Measurements from ENCODE around the gene NRG3.

Gene NRG3

GRCh38 chr10:82453678-82454293 is 578.8 kb downstream of the NRG3 start:
- H3K4me1 Mint-ChIP-seq (ENCODE audit: low read depth) = no peaks in the 10 kb centered on the region
- no peak overlapping the region for H3K27ac Mint-ChIP-seq
- H3K36me3 Mint-ChIP-seq = no peaks in the 10 kb centered on the region
- no peak overlapping the region for H3K4me3 Mint-ChIP-seq
- H3K9me3 Mint-ChIP-seq (ENCODE audit: low read depth) = peaks cover 10% of the 10 kb centered on the region
- H3K27me3 Mint-ChIP-seq = no peaks in the 10 kb centered on the region

GRCh38 chr10:82462910-82463551 is 588.0 kb downstream of the NRG3 start:
- Mint-ChIP-seq H3K4me1 (ENCODE audit: low read depth) (no peaks in the 10 kb centered on the region), H3K9me3 (ENCODE audit: low read depth) (no peaks in the 10 kb centered on the region), H3K4me3 (no peak overlapping the region), H3K36me3 (no peaks in the 10 kb centered on the region), H3K27me3 (no peaks in the 10 kb centered on the region), H3K27ac (no peak overlapping the region)

GRCh38 chr10:82463614-82464013 is 588.6 kb downstream of the NRG3 start:
- H3K27ac Mint-ChIP-seq = no peak overlapping the region
- H3K36me3 Mint-ChIP-seq = no peaks in the 10 kb centered on the region
- no peaks in the 10 kb centered on the region for H3K9me3 Mint-ChIP-seq (ENCODE audit: low read depth)
- H3K4me3 Mint-ChIP-seq = no peak overlapping the region
- no peaks in the 10 kb centered on the region for H3K27me3 Mint-ChIP-seq
- H3K4me1 Mint-ChIP-seq (ENCODE audit: low read depth) = no peaks in the 10 kb centered on the region

GRCh38 chr10:82464191-82464818 is 589.3 kb downstream of the NRG3 start:
- Mint-ChIP-seq H3K27me3 (no peaks in the 10 kb centered on the region), H3K4me1 (ENCODE audit: low read depth) (no peaks in the 10 kb centered on the region), H3K4me3 (no peak overlapping the region), H3K9me3 (ENCODE audit: low read depth) (peaks cover 3% of the 10 kb centered on the region), H3K36me3 (no peaks in the 10 kb centered on the region), H3K27ac (no peak overlapping the region)

- H3K4me1 Mint-ChIP-seq (ENCODE audit: low read depth) = no peaks in the 10 kb centered on the region
- no peaks in the 10 kb centered on the region for H3K36me3 Mint-ChIP-seq
- H3K4me3 Mint-ChIP-seq = no peak overlapping the region
- H3K9me3 Mint-ChIP-seq (ENCODE audit: low read depth) = peaks cover 6% of the 10 kb centered on the region
- H3K27ac Mint-ChIP-seq = no peak overlapping the region
- H3K27me3 Mint-ChIP-seq = no peaks in the 10 kb centered on the region
Observed at GRCh38 chr10:82464966-82465365, 590.0 kb downstream of the NRG3 start.

GRCh38 chr10:82468453-82468852 is 593.5 kb downstream of the NRG3 start:
- no peaks in the 10 kb centered on the region for H3K27me3 Mint-ChIP-seq
- no peaks in the 10 kb centered on the region for H3K4me1 Mint-ChIP-seq (ENCODE audit: low read depth)
- peaks cover 13% of the 10 kb centered on the region for H3K9me3 Mint-ChIP-seq (ENCODE audit: low read depth)
- H3K36me3 Mint-ChIP-seq = no peaks in the 10 kb centered on the region
- H3K4me3 Mint-ChIP-seq = no peak overlapping the region
- no peak overlapping the region for H3K27ac Mint-ChIP-seq

GRCh38 chr10:82472406-82473335 is 597.7 kb downstream of the NRG3 start:
- Mint-ChIP-seq H3K9me3 (ENCODE audit: low read depth) (peaks cover 17% of the 10 kb centered on the region), H3K27me3 (no peaks in the 10 kb centered on the region), H3K36me3 (no peaks in the 10 kb centered on the region), H3K4me1 (ENCODE audit: low read depth) (no peaks in the 10 kb centered on the region), H3K4me3 (no peak overlapping the region), H3K27ac (no peak overlapping the region)

GRCh38 chr10:82477776-82478175 is 602.8 kb downstream of the NRG3 start:
- Mint-ChIP-seq H3K27me3 (no peaks in the 10 kb centered on the region), H3K36me3 (no peaks in the 10 kb centered on the region), H3K9me3 (ENCODE audit: low read depth) (peaks cover 21% of the 10 kb centered on the region), H3K4me1 (ENCODE audit: low read depth) (no peaks in the 10 kb centered on the region), H3K27ac (no peak overlapping the region), H3K4me3 (no peak overlapping the region)

- H3K36me3 Mint-ChIP-seq = no peaks in the 10 kb centered on the region
- no peak overlapping the region for H3K4me3 Mint-ChIP-seq
- no peaks in the 10 kb centered on the region for H3K27me3 Mint-ChIP-seq
- no peaks in the 10 kb centered on the region for H3K4me1 Mint-ChIP-seq (ENCODE audit: low read depth)
- H3K9me3 Mint-ChIP-seq (ENCODE audit: low read depth) = peaks cover 14% of the 10 kb centered on the region
- H3K27ac Mint-ChIP-seq = no peak overlapping the region
Observed at GRCh38 chr10:82492647-82493046, 617.7 kb downstream of the NRG3 start.

- Mint-ChIP-seq H3K9me3 (ENCODE audit: low read depth) (peaks cover 15% of the 10 kb centered on the region), H3K36me3 (no peaks in the 10 kb centered on the region), H3K27me3 (no peaks in the 10 kb centered on the region), H3K4me1 (ENCODE audit: low read depth) (no peaks in the 10 kb centered on the region), H3K27ac (no peak overlapping the region), H3K4me3 (no peak overlapping the region)
Observed at GRCh38 chr10:82496114-82496513, 621.1 kb downstream of the NRG3 start.

- peaks cover 15% of the 10 kb centered on the region for H3K9me3 Mint-ChIP-seq (ENCODE audit: low read depth)
- no peaks in the 10 kb centered on the region for H3K27me3 Mint-ChIP-seq
- no peak overlapping the region for H3K27ac Mint-ChIP-seq
- no peaks in the 10 kb centered on the region for H3K4me1 Mint-ChIP-seq (ENCODE audit: low read depth)
- no peaks in the 10 kb centered on the region for H3K36me3 Mint-ChIP-seq
- H3K4me3 Mint-ChIP-seq = no peak overlapping the region
Observed at GRCh38 chr10:82497439-82497838, 622.4 kb downstream of the NRG3 start.

- Mint-ChIP-seq H3K36me3 (no peaks in the 10 kb centered on the region), H3K27me3 (no peaks in the 10 kb centered on the region), H3K4me3 (no peak overlapping the region), H3K27ac (no peak overlapping the region), H3K4me1 (ENCODE audit: low read depth) (no peaks in the 10 kb centered on the region), H3K9me3 (ENCODE audit: low read depth) (peaks cover 15% of the 10 kb centered on the region)
Observed at GRCh38 chr10:82498976-82499375, 624.0 kb downstream of the NRG3 start.

- Mint-ChIP-seq H3K9me3 (ENCODE audit: low read depth) (peaks cover 7% of the 10 kb centered on the region), H3K4me1 (ENCODE audit: low read depth) (no peaks in the 10 kb centered on the region), H3K27me3 (no peaks in the 10 kb centered on the region), H3K27ac (no peak overlapping the region), H3K36me3 (no peaks in the 10 kb centered on the region), H3K4me3 (no peak overlapping the region)
Observed at GRCh38 chr10:82505009-82505408, 630.0 kb downstream of the NRG3 start.

- H3K4me3 Mint-ChIP-seq = no peak overlapping the region
- no peaks in the 10 kb centered on the region for H3K27me3 Mint-ChIP-seq
- no peak overlapping the region for H3K27ac Mint-ChIP-seq
- no peaks in the 10 kb centered on the region for H3K9me3 Mint-ChIP-seq (ENCODE audit: low read depth)
- no peaks in the 10 kb centered on the region for H3K4me1 Mint-ChIP-seq (ENCODE audit: low read depth)
- no peaks in the 10 kb centered on the region for H3K36me3 Mint-ChIP-seq
Observed at GRCh38 chr10:82506680-82507376, 631.8 kb downstream of the NRG3 start.
